OCI-LY1 (cell line): ENCODE results near the gene DNTT.

Experiments
- H2AFZ ChIP-seq: fragments of 200-600 bp; sonication (generic), shearing (Covaris generic); 2 replicates; pipeline ENCODE4 v1.6.0; 2014; ENCODE audit warnings: antibody characterized with exemption, mild to moderate bottlenecking, low read length
- H3F3A ChIP-seq: fragments of 200-600 bp; sonication (generic), shearing (Covaris generic); 2 replicates; pipeline ENCODE4 v1.6.0; 2014; ENCODE audit warnings: mild to moderate bottlenecking, antibody characterized with exemption, low read length, moderate library complexity; ENCODE audit not compliant: insufficient read depth
- H3K27ac ChIP-seq: fragments of 200-600 bp; sonication (generic); 2 replicates; pipeline ENCODE4 v1.5.1; 2014; ENCODE audit warnings: low read length, mixed run types, mild to moderate bottlenecking, low read depth; ENCODE audit not compliant: poor library complexity, severe bottlenecking
- H3K27me3 ChIP-seq: fragments of 200-600 bp; sonication (generic); 2 replicates; pipeline ENCODE4 v1.6.0; 2014; ENCODE audit warnings: antibody characterized with exemption, mild to moderate bottlenecking, low read length, moderate library complexity; ENCODE audit not compliant: insufficient read depth
- H3K36me3 ChIP-seq: fragments of 200-600 bp; sonication (generic); 2 replicates; pipeline ENCODE4 v1.6.1; 2014; ENCODE audit warnings: mild to moderate bottlenecking, antibody characterized with exemption, low read length, moderate library complexity, mixed read lengths; ENCODE audit not compliant: insufficient read depth
- H3K4me1 ChIP-seq: fragments of 200-600 bp; sonication (generic); 2 replicates; pipeline ENCODE4 v1.5.1; 2014; ENCODE audit warnings: mild to moderate bottlenecking, low read length, moderate library complexity; ENCODE audit not compliant: insufficient read depth, severe bottlenecking
- H3K4me2 ChIP-seq: fragments of 200-600 bp; sonication (generic), shearing (Covaris generic); 2 replicates; pipeline ENCODE4 v1.6.1; 2014; ENCODE audit warnings: low read length
- H3K4me3 ChIP-seq: fragments of 200-600 bp; sonication (generic); 2 replicates; pipeline ENCODE4 v1.5.1; 2014; ENCODE audit warnings: low read length, low read depth, mild to moderate bottlenecking, mixed read lengths; ENCODE audit not compliant: poor library complexity, severe bottlenecking
- H3K79me2 ChIP-seq: fragments of 200-600 bp; shearing (Covaris generic); 2 replicates; pipeline ENCODE4 v1.6.1; 2016; ENCODE audit warnings: mixed run types, low read length, mixed read lengths; ENCODE audit not compliant: insufficient read depth
- H3K9ac ChIP-seq: fragments of 200-600 bp; sonication (generic), shearing (Covaris generic); 2 replicates; pipeline ENCODE4 v1.6.1; 2014; ENCODE audit warnings: mild to moderate bottlenecking, low read length, mixed read lengths
- H3K9me2 ChIP-seq: fragments of 200-600 bp; sonication (generic), shearing (Covaris generic); 2 replicates; pipeline ENCODE4 v1.6.1; 2014; ENCODE audit warnings: low read depth, mild to moderate bottlenecking, low read length, mixed read lengths
- H3K9me3 ChIP-seq: fragments of 200-600 bp; shearing (Covaris generic); 2 replicates; pipeline ENCODE4 v1.6.1; 2014; ENCODE audit warnings: low read length, mixed read lengths
- H4K20me1 ChIP-seq: fragments of 200-600 bp; sonication (generic), shearing (Covaris generic); 2 replicates; pipeline ENCODE4 v1.6.0; 2016; ENCODE audit warnings: mild to moderate bottlenecking, low read length; ENCODE audit not compliant: insufficient read depth
- CTCF ChIP-seq: fragments of 200-600 bp; sonication (generic), shearing (Covaris generic); IDR thresholded peaks from 2 replicates; pipeline ENCODE4 v1.5.1; 2017; ENCODE audit warnings: mild to moderate bottlenecking, antibody characterized with exemption, low read length, moderate library complexity, mixed read lengths
- EZH2 ChIP-seq: fragments of 200-600 bp; sonication (generic), shearing (Covaris generic); IDR thresholded peaks from 2 replicates; pipeline ENCODE4 v1.8.0; 2017; ENCODE audit warnings: borderline replicate concordance, mixed run types, mild to moderate bottlenecking, antibody characterized with exemption, low read length, moderate library complexity, mixed read lengths

The DNTT gene

DNA sequence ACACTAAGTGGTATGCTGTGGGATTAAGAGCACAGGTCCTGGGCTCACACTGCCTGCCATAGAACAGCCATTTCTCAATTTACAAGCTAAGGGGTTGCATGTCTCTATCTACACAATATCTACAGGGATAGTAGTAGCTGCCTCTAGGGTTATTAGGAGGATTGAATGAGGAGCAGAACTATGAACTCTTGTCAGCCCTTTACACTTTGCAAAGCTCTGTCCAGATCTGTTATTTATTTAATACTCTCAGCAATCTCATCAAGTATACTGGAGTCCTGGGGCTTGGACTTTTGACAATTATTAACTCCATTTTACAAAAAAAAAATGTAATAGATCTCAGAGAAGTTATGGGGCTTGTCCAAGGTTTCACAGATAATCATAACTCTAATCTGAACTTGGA, 47.8 kb downstream of the DNTT start:
- no peak overlapping the region for H3K4me3 ChIP-seq
- no peaks in the 10 kb centered on the region for H4K20me1 ChIP-seq
- H3K4me2 ChIP-seq, result no peak overlapping the region
- H2AFZ ChIP-seq, result no peak overlapping the region
- no peaks in the 10 kb centered on the region for H3K27me3 ChIP-seq
- H3K9ac ChIP-seq, result no peak overlapping the region
- no peaks in the 10 kb centered on the region for H3K36me3 ChIP-seq
- no peak overlapping the region for H3K27ac ChIP-seq
- TF ChIP-seq EZH2 (no peak), CTCF (no peak)
- H3K9me3 ChIP-seq, result no peaks in the 10 kb centered on the region
- H3K9me2 ChIP-seq, result no peaks in the 10 kb centered on the region
- H3F3A ChIP-seq, result no peaks in the 10 kb centered on the region
- H3K79me2 ChIP-seq, result no peaks in the 10 kb centered on the region
- H3K4me1 ChIP-seq, result no peaks in the 10 kb centered on the region

DNA sequence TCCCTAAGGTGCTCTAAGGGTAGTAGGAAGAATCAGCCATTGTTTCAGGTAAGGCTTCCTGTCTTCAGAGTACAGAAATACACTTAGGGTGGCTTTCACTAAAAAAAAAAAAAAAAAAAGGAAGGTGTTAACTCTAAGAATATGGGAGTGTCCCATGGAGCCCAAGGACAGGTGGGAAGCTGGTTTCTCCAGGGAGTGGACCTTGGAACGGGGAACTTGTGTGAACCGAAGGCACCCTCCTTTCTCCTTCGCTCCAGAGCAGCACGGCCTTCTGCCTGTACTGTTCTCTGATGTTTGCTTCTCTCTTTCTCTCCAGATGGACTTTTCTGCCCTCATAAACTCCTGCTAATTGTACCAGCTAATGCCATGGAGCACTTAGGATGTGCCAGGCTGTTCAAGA, 48.3 kb downstream of the DNTT start:
- no peak overlapping the region for H3K4me2 ChIP-seq
- no peaks in the 10 kb centered on the region for H4K20me1 ChIP-seq
- TF ChIP-seq EZH2 (no peak), CTCF (no peak)

GRCh38 chr10:96357038-96357620, 52.9 kb downstream of the DNTT start:
- no peak overlapping the region for H3K9ac ChIP-seq
- H3F3A ChIP-seq, result no peaks in the 10 kb centered on the region
- no peaks in the 10 kb centered on the region for H3K9me3 ChIP-seq
- no peak overlapping the region for H3K27ac ChIP-seq
- H3K36me3 ChIP-seq, result no peaks in the 10 kb centered on the region
- TF ChIP-seq CTCF (no peak), EZH2 (no peak)
- no peak overlapping the region for H3K4me2 ChIP-seq
- no peak overlapping the region for H2AFZ ChIP-seq
- no peaks in the 10 kb centered on the region for H4K20me1 ChIP-seq
- no peak overlapping the region for H3K4me3 ChIP-seq
- no peaks in the 10 kb centered on the region for H3K9me2 ChIP-seq
- H3K79me2 ChIP-seq, result no peaks in the 10 kb centered on the region
- H3K4me1 ChIP-seq, result no peaks in the 10 kb centered on the region
- H3K27me3 ChIP-seq, result no peaks in the 10 kb centered on the region

More for the DNA sequence above, 48.3 kb downstream of the DNTT start:
- H3K4me1 ChIP-seq, result no peaks in the 10 kb centered on the region
- no peaks in the 10 kb centered on the region for H3K79me2 ChIP-seq
- no peak overlapping the region for H3K9ac ChIP-seq
- no peak overlapping the region for H3K4me3 ChIP-seq
- no peaks in the 10 kb centered on the region for H3K36me3 ChIP-seq
- no peaks in the 10 kb centered on the region for H3F3A ChIP-seq
- no peak overlapping the region for H2AFZ ChIP-seq
- no peaks in the 10 kb centered on the region for H3K27me3 ChIP-seq
- H3K9me3 ChIP-seq, result no peaks in the 10 kb centered on the region
- H3K27ac ChIP-seq, result no peak overlapping the region
- no peaks in the 10 kb centered on the region for H3K9me2 ChIP-seq
